ENCODE data around the gene SCP2D1. TPM values are rescaled to one million over a fixed set of nuclear protein-coding genes. Genes with fewer than 3 reads are reported as not detected.
"Not testable (repeated sequence)": the region's sequence is repeated elsewhere in the genome, so short reads cannot be mapped to it uniquely, and the experiment has no call there.

SCP2D1 gene
- total RNA-seq (2014; rRNA removed; shearing (Covaris generic)) = not detected in 2 replicates

DNA sequence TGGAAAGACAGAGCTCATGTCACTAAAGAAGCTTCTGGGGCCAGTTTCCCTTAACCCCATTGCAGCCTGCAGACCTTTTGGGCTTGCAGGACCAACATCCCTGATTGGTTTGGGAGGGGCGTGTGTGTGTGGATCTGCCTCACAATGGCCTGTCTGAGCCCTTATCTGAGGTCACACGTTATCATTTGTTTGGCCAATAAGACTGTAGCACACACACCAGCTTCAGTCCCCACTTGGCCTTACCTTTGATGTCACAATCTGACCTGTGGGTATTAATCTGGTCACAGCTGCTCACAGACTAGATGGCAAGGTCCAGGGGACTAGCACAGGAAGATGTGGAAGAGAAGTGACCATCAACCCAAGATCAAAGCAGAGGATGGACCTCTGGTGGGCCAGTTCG, at the start of gene SCP2D1:
TSS of gene SCP2D1 (plus strand) at position 301 of the 400 bp plus-strand sequence. CDS start at position 334, 33 bp downstream.
- no peak for DNase-seq (ENCODE audit: low spot score)

DNA sequence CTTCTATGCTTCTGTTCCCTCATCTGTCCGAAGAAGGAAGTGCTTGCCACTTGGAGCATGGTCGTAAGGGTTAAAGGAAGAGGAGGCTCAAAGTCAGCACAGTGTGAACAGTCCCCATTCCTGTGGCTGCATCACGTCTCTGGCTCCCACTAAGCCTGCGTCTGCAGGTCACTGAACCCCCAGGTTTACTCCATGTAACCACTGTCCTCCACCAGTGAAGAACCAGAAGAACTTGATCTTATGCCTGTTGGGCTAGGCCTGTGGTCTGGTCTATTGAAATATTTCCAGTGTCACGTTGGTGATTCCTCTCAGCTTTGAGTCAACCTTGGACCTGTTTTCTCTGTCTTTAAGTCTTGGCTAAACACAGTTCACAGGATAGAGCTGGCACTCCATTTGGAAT, 45.9 kb upstream of the SCP2D1 start:
- no peak for DNase-seq (ENCODE audit: low spot score)

DNA sequence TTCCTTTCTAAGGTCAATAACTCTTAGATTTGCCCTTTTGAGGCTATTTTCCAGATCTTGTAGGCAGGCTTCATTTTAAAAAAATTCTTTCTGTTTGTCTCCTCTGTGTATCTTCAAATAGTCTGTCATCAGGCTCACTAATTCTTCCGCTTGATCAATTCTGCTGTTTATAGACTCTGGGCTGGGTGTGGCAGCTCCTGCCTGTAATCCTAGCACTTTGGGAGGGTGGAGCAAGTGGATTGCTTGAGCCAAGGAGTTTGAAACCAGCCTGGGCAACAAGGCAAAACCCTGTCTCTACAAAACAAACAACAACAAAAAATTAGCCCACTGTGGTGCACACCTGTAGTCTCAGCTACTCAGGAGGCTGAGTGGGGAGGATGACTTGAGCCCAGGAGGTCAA, 40.0 kb upstream of the SCP2D1 start:
- DNase-seq (ENCODE audit: low spot score) = no peak

DNA sequence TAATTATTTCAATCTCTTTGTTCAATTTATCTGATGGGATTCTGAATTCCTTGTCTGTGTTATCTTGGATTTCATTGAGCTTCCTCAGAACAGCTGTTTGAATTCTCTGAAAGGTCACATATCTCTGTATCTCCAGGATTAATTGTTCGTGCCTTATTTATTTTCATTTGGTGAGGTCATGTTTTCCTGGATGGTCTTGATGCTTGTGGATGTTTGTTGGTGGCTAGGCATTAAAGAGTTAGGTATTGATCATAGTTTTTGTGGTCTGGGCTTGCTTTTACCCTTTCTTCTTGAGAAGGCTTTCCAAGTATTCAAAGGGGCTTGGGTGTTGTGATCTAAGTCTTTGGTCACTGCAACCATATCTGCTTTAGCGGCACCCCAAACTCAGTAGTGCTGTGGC, 39.4 kb upstream of the SCP2D1 start:
- no peak for DNase-seq (ENCODE audit: low spot score)

DNA sequence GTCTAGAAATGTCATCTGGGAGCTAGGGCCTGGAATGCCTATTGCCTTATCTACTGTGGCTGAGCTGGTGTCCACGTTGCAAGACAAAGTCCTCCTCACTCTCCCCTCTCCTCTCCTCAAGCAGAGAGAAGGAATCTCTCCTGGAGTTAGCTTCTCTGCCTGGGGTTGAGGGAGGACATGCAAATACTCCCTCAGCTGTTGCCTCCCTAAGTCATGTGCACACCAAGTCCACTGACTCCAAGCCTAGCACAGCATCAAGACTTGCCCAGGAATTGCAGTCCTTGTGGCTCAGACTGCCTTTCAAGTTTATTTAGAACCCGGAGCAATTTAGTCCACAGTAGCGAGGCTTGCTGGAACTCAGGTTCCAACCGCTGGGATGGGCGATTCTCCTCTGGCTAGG, 38.0 kb upstream of the SCP2D1 start:
- DNase-seq (ENCODE audit: low spot score) = no peak

DNA sequence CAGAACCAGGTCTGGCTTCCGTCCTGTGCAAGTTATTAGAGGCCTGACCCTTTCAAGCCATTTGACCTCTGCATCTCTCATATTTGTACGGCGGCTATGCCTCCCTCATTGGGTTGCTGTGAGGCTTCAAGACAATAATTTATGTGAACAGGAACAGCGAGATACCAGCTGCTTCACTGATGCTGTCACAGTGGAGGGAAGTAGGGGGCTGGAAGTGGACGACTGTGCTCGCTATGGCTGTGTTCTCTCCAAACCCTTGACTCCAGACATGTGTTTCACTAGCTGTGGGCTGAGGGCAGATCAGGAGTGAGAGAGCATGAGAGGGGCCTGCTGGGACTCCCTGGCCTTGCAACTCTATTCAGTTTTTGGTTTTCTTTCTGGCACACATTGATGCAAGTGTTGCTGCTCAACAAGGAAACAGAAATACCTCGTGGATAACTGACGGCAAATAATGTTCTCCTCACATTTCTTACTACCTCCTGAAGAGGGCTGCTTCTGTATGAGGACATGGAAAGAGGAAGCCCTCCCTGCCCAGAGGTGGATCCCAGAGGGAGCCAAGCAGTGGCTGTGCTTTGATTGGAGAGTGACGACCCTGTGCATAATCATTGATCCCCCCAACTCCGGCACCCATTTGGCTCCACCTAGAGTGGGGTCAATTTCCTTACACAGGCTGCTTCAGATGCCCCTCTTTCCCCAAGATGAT, 34.7 kb upstream of the SCP2D1 start:
- no peak for DNase-seq (ENCODE audit: low spot score)

DNA sequence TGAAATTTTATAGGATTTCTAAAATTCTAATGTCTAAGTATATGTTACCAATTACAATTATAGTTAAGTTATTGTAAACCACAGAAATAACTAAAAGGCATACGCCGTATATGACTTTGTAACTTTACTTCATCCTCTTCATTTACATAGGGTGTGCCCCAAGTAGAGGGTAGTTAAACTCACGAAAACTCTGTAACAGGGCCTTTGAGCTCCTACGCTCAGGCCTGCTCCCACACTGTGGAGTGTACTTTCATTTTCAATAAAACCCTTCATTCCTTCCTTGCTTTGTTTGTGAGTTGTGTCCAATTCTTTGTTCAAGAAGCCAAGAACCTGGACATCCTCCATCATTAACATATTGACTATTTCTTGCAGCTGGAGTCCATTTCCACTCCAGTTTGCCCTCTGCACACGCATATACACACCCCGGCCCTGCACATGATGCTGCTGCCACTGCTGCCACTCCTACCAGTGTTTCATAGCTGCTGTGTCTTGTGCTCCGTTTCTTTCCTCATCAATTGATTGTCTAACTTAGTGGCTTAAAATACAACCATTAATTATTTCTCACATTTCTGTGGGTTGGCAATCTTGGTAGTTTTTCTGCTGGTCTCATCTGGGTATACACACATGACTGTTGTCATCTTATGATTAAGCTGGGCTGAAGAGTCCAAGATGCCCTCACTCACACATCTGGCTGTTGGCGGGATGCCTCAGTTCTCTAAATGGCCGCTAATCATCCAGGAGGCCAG, 33.0 kb upstream of the SCP2D1 start:
- DNase-seq (ENCODE audit: low spot score) = no peak

DNA sequence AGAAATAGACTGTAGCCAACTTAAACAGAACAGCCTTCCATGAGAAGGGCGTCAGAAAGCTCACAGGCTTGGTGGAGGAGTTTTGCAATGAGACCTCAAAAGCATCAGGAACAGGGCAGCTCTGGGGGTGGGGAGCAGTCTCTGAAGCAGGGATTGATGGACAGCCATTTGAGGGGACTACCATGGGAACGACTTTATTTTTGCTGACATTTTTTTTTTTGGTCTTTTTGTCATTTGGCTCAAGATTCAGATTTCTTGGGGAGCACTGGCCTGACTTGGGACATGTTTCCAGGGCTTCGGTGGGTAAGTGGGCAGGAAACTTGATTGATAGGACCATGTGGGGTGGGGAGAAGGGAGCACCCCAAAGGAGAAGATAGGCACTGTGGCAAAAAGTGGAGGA, 32.1 kb upstream of the SCP2D1 start:
- no peak for DNase-seq (ENCODE audit: low spot score)

DNA sequence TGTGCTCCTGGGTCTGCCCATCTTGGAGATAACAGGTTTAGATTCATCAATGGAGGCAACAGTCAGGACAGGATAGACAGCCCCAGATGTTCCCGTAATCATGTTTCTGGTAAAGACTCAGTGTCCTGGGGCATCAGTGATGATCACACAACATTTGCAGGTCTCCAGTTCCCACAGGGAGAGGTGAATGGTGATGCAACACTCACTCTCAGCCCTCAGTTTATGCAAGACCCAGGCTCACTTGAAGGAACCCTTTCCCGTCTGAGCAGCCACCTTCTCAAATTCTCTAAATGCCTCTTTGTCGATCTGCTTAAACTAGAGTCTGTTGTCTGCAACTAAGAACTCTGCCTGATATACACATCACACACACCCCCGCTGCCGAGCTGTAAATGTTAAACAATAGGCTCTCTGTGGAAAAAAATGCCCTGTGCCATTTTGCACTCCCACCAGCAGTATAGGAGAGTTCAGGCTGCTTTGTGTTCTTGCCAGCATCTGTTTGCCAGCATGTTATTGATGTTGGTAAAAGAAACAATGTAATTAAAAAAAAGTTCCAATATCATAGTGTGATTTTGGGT, 30.1 kb upstream of the SCP2D1 start:
- DNase-seq (ENCODE audit: low spot score) = no peak

DNA sequence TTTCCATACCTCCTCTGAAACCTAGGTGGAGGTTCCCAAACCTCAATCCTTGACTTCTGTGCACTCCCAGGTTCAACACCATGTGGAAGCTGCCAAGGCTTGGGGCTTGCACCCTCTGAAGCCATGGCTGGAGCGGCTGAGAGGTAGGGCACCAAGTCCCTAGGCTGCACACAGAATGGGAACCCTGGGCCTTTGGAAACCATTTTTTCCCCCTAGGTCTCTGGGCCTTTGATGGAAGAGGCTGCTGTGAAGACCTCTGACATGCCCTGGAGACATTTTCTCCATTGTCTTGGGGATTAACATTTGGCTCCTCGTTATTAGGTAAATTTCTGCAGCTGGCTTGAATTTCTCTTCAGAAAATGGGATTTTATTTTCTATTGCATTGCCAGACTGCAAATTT, 26.5 kb upstream of the SCP2D1 start:
- not testable (repeated sequence) for DNase-seq (ENCODE audit: low spot score)

DNA sequence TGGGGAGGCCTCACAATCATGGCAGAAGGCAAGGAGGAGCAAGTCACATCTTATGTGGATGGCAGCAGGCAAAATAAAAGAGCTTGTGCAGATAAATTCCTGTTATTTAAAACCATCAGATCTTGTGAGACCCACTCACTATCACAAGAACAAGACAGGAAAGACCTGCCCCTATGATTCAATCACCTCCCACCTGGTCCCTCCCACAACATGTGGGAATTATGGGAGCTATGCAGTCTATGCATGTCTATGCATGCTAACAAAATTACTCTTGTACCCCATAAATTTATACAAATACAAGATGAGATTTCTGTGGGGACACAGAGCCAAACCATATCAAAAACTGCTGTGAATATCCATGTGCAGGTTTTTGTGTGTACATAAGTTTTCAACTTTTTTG, 25.6 kb upstream of the SCP2D1 start:
- no peak for DNase-seq (ENCODE audit: low spot score)

DNA sequence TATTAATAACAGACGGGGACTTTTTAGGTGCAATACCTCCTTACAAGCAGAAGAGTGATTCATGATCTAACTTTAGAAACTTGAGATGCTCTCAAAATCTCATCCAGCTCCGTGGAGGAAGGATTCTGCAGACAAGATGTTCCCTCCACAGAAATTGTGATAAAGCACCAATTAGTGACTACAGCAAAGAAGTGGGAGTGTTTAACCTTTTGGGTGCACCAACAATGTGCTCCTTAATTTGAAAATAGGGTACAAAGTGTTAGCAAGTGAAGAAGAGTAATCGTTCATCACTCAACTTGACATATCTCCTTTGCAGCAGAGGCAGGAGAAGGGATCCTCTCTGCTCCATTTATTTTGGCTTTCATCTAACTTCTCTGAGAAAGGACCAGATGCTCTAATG, 22.8 kb upstream of the SCP2D1 start:
- DNase-seq (ENCODE audit: low spot score) = no peak

DNA sequence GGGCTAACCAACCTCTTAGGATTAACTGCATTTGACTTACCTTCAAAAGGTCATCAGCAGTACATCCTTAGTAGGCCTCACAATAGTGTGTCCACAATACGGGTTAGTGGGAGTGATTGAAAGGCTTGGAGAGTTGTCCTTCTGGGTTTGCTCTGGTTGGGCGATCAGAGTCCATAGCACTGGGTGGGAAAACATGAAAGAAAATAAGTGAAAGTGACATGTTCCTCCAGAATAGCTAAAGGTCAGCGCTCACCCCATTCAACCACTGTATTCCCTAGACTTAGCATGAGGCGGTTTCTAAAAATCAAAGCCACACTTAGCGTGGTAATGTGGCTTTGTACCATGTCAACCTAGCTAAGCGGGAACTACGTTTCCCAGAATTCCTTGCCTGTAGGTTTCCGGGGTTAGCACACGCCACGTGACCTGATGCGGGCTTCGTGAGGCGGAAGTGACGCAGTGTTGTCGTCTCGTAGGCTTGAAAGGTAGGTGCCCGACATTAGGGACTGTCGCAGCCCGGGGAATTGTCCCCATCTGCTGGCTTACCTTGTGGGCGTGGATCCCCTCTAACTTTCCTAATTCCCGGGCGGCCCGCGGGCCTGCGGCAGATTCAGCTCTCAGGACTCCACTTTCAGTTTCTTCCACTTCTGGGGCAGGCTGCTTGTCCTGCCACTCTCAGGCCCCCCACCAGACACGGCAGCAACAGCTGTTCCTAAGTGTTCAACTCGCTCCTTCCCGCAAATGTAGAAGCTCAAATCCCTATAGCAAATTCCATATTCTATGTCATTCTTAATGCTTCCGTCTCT, 19.8 kb upstream of the SCP2D1 start:
- peak; percentile 95 for DNase-seq (ENCODE audit: low spot score)

DNA sequence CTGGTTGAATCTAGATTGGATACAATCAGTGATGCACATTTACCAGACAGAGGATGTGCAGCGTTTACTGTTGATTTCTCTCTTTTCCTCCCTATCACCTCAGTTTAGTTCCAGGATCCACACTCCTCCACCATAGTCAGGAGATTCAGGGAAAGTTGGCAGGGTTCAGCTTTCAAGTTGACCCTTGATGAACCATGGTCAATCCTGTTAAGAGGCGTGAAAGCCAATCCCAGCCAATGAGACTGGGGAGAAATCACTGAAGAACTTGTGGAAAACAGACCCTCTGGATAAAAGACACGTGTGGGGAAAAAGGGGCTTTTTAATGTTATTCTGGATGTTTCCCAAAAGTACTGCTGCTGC, 19.2 kb upstream of the SCP2D1 start:
- DNase-seq (ENCODE audit: low spot score) = no peak

DNA sequence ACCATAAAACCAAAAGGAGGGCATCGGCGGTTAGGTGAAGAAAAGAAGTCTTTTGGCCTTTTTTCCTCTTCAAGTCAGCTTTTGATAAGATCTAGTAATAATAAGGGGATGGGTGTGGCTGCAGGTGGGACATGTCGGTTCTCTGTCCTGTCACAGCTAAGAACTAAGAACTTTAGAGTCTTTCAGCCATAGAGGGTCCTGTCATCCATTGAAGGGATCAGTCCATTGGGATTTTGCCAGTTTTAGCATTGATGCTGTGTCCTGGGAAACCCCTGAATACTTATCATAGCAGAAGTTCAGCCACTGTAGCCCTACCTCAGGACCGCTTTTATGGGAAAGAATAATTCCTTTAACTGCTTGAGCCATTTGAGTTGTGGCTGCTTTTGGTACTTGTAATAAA, 18.2 kb upstream of the SCP2D1 start:
- DNase-seq (ENCODE audit: low spot score) = no peak

DNA sequence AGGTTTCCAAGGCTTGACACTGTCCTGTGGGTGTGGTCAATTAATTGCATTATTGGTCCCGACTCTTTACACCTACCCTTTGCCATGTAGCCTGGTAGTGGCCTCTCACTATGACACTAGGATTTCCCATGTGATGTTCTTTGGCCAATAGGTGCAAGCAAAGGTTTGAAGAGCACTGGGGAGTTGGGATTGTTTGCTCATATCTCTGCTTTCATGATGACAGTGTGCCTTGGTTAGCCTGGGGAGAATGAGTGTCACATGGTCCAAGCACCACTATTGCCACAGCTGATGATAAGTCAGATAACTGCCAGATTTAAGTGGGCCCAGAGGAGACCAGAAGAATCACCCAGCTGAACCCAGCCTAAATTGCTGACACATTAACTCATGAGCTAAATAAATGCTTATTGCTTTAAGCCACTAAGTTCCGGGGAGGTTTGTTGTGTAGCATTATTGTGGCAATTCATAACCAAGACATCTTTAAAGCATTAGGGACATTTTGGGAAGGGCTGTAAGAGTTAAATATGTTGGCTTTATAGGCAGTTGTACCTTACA, 17.2 kb upstream of the SCP2D1 start:
- DNase-seq (ENCODE audit: low spot score) = no peak

DNA sequence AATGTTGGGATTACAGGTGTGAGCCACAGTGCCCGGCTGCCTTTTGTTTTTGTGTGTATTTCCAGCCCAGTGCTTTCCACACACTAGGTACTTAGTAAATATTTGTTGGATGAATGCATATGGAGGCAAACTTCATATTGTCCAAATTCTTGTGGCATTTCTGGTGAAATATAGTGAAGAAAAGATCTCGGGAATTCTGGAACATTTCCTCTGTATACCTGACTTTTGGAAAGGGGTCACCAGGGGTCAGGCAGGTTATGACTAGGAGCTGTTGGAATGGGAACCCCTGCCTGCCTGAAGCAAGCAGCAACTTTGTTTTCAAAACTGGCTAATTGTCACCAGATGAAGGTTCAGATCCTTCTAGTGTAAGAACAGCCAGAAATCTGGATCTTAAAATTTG, 12.1 kb upstream of the SCP2D1 start:
- no peak for DNase-seq (ENCODE audit: low spot score)

DNA sequence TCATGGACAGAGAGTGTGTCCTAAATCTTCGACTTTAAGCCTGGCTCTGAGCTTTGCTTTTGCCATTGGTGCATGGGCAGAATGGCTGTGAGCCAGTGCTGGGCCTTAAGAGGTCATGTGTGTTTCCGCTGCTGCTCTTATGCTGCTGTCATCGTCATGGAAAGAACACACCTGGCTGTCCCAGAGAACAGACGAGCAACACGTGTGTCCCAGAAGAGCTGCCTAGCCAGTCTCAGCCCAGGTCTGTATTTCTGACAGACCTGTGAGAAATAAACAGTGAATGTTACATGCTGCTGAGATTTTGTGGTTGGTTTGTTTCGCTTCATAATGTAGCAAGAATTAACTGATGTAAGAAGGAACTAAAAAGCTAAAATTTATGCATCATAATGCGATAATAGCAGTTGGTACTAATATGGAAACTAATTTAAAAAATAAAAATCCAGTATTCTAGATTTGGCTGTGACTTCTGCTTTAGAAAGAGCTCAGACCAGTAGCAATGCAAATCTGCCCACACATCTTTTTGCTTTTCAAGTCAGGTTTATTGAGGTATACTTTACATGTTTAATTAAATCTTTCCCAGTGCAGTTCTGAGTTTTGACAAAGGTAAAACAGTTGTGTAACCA, 11.5 kb upstream of the SCP2D1 start:
- DNase-seq (ENCODE audit: low spot score) = no peak

DNA sequence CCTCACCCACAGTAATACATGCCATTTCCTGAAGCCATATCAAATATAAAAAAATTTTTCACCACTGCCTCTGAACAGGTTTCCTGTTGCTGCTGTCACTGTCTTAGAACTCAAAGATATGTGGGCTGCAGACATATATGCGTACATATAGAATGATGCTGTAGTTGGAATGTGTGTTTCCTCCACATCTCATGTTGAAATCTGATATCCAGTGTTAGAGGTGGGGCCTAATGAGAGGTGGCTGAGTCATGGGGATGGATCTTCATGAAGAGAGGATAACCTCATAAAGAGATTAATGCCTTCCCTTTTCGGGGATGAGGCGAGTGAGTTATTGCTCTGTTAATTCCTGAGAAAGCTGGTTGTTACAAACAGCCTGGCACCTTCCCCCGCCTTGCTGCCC, 7.7 kb upstream of the SCP2D1 start:
- DNase-seq (ENCODE audit: low spot score) = no peak

DNA sequence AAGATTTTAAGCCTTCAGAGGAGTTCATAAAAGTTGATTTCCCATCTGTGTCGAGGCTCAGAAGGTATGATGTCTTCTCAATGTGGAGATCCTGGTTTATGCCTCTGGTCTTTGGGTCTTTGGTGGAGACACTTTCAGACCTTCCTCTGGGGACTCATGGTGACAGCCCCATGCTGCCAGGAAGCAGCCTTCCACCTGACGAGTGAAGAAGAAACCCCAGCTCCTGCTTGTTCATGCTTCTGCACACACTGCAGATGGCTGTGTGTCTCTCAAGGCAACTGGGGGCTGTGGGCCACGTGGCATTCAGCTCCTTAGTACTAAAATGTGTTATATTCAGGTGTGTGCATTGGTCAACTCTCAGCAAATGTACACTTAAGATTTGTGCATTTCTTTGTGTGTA, 4.9 kb upstream of the SCP2D1 start:
- no peak for DNase-seq (ENCODE audit: low spot score)

DNA sequence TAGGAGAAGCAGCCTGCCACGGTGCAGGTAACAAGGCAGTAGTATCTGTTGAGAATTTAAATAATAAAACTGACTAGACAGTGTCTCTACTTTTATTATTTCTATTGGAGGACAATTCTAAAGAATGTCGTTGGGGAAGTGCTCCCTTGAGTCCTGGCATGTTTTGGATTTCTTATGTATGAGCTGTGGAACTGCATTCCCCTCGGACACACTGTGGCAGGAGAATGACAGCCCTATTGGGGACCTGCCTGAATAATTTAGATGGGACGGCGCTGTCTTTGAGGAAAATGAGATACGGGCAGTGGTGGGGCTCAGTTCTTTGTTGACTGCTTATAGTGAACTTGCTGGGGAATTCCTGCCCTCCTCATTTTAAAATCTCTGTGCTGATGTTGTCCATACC, 2.4 kb upstream of the SCP2D1 start:
- DNase-seq (ENCODE audit: low spot score) = no peak

DNA sequence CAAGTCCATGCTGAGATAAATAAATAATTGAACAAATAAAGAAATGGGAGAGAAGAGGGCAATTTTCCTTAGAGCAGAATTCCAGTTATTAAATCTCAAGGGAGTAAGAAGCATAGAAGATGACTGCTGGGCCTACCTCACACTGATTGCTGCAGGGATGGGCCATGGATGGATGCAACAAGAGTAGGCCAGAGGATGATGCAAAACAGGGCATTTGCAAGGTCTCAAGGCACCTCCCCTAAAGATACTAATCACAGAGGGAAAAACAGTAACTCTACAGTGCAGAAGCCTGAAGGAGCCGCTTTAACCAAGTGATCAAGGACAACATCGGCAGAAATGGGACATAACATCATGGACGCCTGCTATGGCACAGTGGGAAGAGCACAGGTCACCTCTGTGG, 1.7 kb upstream of the SCP2D1 start:
- no peak for DNase-seq (ENCODE audit: low spot score)

Measured in H4 (cell line).